Measurements from ENCODE around the gene PCDHA1. TPM values are rescaled to one million over a fixed set of nuclear protein-coding genes. Genes with fewer than 3 reads are reported as not detected.

PCDHA1 gene
- total RNA-seq (2022; extraction: Qiagen RNA extraction; ENCODE audit: low read depth), result 0.14 to 0.48 TPM (median 0.19 TPM) in 5 replicates

DNA sequence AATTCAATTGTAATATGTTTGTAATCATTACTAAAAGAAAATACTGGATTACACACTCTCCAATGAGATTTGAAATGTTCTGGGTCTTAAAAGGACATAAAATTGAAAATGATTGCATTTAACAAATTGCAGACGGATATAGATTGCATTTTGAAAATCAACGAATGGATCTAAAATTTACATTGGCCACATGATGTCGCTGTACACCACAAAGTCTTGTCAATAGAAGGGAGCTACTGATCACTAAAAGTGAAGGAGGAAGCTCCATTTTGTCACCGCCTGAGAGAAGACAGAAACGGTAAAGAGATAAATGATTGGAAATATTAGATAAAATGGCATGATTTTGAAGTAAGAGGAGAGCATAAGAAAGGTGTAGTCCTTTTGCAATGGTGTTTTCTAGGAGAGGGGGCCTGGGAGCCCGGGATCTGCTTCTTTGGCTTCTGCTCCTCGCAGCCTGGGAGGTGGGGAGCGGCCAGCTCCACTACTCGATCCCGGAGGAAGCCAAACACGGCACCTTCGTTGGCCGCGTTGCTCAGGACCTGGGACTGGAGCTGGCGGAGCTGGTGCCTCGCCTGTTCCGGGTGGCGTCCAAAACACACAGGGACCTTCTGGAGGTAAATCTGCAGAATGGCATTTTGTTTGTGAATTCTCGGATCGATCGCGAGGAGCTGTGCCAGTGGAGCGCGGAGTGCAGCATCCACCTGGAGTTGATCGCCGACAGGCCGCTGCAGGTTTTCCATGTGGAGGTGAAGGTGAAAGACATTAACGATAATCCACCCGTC lies at the start of gene PCDHA1:
Gene PCDHA1, plus strand, starts transcription at position 236 of the 782 bp plus-strand sequence.

GRCh38 chr5:140794595-140795258 lies 8.8 kb downstream of the PCDHA1 start, which contains the start of gene PCDHA2:
PCDHA2 (plus strand) TSS chr5:140794852.

GRCh38 chr5:140800816-140801493 lies 15.0 kb downstream of the PCDHA1 start, which contains the start of gene PCDHA3:
PCDHA3 (plus strand) TSS chr5:140801057.

DNA sequence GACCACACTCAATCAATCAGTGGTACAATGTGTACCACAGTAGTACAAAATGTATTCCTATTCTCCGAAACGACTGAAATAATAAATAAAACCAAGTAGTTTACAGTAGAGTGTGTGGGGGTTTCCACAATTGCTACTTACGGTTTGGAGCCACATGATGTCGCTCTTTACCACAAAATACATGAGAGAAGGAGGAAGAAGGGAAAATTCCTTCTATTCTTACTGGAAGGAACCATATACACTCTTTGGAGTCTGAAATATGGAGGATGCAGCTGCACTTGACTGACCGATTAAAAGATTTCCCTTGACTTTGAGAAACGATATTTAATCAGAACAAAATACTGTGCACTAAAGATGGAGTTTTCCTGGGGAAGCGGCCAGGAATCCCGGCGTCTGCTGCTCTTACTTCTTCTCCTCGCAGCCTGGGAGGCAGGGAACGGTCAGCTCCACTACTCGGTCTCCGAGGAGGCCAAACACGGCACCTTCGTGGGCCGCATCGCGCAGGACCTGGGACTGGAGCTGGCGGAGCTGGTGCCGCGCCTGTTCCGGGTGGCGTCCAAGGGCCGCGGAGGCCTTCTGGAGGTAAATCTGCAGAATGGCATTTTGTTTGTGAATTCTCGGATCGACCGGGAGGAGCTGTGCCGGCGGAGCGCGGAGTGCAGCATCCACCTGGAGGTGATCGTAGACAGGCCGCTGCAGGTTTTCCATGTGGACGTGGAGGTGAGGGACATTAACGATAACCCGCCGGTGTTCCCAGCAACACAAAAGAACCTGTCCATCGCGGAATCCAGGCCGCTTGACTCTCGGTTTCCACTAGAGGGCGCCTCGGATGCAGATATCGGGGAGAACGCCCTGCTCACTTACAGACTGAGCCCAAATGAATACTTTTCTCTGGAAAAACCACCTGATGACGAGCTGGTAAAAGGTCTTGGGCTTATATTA lies 21.2 kb downstream of the PCDHA1 start, which contains the start of gene PCDHA4:
Gene PCDHA4, plus strand, starts transcription at position 235 of the 942 bp plus-strand sequence.

DNA sequence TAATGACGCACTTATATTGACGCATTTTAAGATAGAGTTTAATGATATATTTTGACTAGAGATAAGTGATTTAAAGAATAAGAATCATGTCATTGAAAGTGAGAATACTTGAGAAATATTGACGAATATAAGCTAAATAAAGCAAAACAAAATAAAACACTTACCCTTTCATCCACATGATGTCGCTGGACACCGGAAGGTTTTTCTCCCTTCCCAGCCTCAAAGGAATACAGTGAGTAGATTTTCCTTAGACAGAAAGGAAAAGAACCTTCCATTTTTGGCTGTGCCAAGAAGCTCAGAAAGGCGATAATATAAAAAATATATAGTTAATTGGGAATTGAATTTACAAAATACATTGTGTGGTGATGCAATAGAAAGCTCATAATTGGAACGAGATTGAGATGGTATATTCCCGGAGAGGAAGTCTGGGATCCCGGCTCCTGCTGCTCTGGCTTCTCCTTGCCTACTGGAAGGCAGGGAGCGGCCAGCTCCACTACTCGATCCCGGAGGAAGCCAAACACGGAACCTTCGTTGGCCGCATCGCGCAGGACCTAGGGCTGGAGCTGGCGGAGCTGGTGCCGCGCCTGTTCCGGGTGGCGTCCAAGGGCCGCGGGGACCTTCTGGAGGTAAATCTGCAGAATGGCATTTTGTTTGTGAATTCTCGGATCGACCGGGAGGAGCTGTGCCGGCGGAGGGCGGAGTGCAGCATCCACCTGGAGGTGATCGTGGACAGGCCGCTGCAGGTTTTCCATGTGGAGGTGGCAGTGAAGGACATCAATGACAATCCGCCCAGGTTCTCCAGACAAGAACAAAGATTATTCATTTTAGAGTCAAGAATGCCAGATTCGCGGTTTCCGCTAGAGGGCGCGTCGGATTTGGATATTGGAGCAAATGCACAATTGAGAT lies 35.7 kb downstream of the PCDHA1 start, which contains the start of gene PCDHA5:
Gene PCDHA5, plus strand, starts transcription at position 239 of the 906 bp plus-strand sequence.

DNA sequence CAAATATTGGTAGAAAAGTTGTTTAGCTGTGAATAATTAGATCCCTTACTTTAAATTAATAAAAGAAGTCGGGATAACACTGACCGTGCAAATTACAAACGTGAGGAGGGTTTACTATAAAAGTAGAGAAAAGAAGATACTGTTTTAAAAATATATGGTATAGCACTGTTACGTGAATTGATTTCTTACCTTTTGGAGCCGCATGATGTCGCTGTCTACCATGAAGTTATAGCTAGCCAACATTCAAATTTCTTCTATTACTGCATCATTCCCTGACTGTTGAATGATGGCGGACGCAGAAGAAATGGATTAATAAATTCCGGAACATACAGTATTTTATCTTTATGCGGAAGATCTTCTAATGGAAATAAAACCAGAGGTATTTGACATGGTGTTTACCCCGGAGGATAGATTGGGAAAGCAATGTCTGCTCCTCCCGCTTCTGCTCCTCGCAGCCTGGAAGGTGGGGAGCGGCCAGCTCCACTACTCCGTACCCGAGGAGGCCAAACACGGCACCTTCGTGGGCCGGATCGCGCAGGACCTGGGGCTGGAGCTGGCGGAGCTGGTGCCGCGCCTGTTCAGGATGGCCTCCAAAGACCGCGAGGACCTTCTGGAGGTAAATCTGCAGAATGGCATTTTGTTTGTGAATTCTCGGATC lies 41.9 kb downstream of the PCDHA1 start, which contains the start of gene PCDHA6:
Gene PCDHA6, plus strand, starts transcription at position 257 of the 658 bp plus-strand sequence. Its CDS starts 132 bp downstream, at position 389.

DNA sequence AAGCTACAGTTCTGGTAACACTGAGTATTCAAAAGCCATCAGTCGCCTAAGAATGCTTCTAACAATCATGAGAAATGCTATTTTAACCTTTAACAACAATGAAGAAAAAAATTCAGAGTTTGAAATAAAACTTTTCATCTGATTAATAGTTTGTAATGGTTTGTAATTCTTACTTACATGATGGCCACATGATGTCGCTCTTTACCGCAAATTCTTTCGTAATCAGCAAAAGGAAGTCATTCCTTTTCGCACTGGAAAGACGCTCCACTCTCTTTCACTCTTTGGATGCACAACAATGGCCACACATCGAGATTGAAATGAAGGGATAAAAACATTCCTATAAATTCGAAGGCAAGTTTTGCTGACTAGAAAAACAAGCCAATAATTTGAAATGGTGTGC lies 48.1 kb downstream of the PCDHA1 start, which contains the start of gene PCDHA7:
Gene PCDHA7, plus strand, starts transcription at position 277 of the 400 bp plus-strand sequence. Its CDS starts 115 bp downstream, at position 392.

DNA sequence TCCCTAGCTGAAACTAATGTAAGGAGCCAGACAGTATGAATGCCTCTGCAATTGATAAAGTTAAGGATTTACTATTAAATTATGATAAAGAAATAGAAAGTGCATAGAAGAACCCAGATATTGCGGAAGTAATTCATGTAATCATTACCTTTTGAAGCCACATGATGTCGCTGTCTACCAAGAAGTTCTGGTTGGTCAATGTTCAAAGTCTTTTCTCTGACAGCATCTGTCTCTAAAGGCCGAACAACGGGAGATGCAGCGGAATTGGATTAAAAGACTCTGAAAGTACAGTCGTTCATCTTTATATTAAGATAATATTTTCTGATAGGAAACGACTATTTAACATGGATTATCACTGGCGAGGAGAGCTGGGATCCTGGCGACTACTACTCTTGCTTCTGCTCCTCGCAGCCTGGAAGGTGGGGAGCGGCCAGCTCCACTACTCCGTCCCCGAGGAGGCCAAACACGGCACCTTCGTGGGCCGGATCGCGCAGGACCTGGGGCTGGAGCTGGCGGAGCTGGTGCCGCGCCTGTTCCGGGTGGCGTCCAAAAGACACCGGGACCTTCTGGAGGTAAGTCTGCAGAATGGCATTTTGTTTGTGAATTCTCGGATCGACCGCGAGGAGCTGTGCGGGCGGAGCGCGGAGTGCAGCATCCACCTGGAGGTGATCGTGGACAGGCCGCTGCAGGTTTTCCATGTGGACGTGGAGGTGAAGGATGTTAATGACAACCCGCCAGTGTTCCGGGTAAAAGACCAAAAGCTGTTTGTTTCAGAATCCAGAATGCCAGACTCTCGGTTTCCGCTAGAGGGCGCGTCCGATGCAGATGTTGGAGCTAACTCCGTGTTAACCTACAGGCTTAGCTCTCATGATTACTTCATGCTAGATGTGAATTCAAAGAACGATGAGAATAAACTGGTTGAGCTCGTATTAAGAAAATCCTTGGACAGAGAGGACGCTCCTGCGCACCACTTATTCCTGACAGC lies 55.3 kb downstream of the PCDHA1 start, which contains the start of gene PCDHA8:
Gene PCDHA8, plus strand, starts transcription at position 210 of the 985 bp plus-strand sequence. Its CDS starts 135 bp downstream, at position 345.

DNA sequence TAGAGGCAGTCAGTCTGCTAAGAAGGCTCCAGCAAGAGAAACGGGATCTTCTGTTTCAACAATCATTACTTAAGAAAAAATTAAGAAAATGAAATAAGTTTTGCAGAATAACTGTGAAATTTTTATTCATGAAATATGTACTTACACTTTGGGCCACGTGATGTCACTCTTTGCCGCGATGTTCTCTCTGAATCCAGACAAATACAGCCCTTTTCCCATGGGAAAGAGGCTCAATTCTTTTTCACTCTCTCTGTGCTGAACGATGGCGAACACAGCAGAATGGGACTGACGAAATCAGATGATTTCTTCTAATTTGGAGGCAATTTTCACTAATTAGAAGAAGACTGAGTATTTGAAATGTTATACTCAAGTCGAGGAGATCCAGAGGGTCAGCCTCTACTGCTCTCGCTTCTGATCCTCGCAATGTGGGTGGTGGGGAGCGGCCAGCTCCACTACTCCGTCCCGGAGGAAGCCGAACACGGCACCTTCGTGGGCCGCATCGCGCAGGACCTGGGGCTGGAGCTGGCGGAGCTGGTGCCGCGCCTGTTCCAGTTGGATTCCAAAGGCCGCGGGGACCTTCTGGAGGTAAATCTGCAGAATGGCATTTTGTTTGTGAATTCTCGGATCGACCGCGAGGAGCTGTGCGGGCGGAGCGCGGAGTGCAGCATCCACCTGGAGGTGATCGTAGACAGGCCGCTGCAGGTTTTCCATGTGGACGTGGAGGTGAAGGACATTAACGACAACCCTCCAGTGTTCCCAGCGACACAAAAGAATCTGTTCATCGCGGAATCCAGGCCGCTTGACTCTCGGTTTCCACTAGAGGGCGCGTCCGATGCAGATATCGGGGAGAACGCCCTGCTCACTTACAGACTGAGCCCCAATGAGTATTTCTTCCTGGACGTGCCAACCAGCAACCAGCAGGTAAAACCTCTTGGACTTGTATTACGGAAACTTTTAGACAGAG lies 62.5 kb downstream of the PCDHA1 start, which contains the start of gene PCDHA9:
Gene PCDHA9, plus strand, starts transcription at position 244 of the 964 bp plus-strand sequence. Its CDS starts 114 bp downstream, at position 358.

GRCh38 chr5:140855772-140856674 lies 70.1 kb downstream of the PCDHA1 start, which contains the start of gene PCDHA10:
PCDHA10 (plus strand) TSS chr5:140855897; CDS start chr5:140856049, 152 bp downstream.

GRCh38 chr5:140868721-140869554 lies 83.0 kb downstream of the PCDHA1 start, which contains the start of gene PCDHA11:
PCDHA11 (plus strand) TSS chr5:140868957; CDS start chr5:140869104, 147 bp downstream.

GRCh38 chr5:140875085-140876065 lies 89.4 kb downstream of the PCDHA1 start, which contains the start of gene PCDHA12:
PCDHA12 (plus strand) TSS chr5:140875308; CDS start chr5:140875473, 165 bp downstream.

DNA sequence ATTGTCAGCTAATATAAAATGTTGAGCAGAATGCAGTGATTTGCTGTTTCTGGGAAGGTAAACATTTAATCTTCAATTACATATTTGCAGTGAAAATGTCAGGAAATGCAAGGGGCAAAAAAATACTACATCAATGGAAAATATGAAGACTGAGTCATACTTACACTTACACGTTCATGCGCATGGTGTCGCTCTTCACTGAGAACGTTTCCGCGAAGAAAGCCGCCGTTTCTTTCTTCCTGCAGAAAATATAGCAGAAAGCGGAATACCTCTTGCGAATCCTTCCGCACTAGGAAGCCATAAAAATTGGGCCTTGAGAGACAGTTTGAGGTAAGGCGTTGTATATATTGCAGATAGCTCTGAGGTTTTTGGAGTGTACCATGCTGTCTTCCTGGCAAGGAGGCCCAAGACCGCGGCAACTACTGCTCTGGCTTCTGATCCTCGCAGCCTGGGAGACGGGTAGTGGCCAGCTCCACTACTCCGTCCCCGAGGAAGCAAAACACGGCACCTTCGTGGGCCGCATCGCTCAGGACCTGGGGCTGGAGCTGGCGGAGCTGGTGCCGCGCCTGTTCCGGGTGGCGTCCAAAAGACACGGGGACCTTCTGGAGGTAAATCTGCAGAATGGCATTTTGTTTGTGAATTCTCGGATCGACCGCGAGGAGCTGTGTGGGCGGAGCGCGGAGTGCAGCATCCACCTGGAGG lies 96.1 kb downstream of the PCDHA1 start, which contains the start of gene PCDHA13:
Gene PCDHA13, plus strand, starts transcription at position 236 of the 702 bp plus-strand sequence. Its CDS starts 145 bp downstream, at position 381.

